Activated naive CD8-positive, alpha-beta T cell treated with anti-CD3 and anti-CD28 coated beads, Interleukin-2, amount 10 ng/mL, durations not matched to agents 7 days and 5 days (primary cell): ENCODE data around the gene MEF2C. TPM values are rescaled to one million over a fixed set of nuclear protein-coding genes. Genes with fewer than 3 reads are reported as not detected.

ENCODE experiments used
- ATAC-seq: fragments of 150-1000 bp; cut with Tn5 transposase; one replicate; pipeline ENCODE4 v1.10.0; 2021; ENCODE audit warnings: low read depth, moderate library complexity
- POLR2A ChIA-PET: fragments of 350-600 bp; sonication (Branson Sonifier 250); formaldehyde crosslinking; loops from one replicate; lab custom pipeline; 2021; ENCODE audit warnings: antibody characterized with exemption; lab: Charles Lee
- DNase-seq: peaks from one replicate; pipeline ENCODE4 v3.0.0; 2021
- H3K27ac Mint-ChIP-seq: one replicate; pipeline ENCODE4 v1.8.0; 2022; ENCODE audit warnings: mild to moderate bottlenecking, mixed read lengths
- H3K27me3 Mint-ChIP-seq: one replicate; pipeline ENCODE4 v1.8.0; 2022; ENCODE audit warnings: mild to moderate bottlenecking, moderate library complexity, mixed read lengths
- H3K36me3 Mint-ChIP-seq: one replicate; pipeline ENCODE4 v1.8.0; 2021; ENCODE audit warnings: mild to moderate bottlenecking, mixed read lengths
- H3K4me1 Mint-ChIP-seq: one replicate; pipeline ENCODE4 v1.8.0; 2021; ENCODE audit warnings: mixed read lengths
- H3K4me3 Mint-ChIP-seq: one replicate; pipeline ENCODE4 v1.8.0; 2022; ENCODE audit warnings: mild to moderate bottlenecking, moderate library complexity, mixed read lengths
- H3K9me3 Mint-ChIP-seq: one replicate; pipeline ENCODE4 v1.8.0; 2021; ENCODE audit warnings: mixed read lengths
- total RNA-seq, 2 experiments: library from RNA; stranded (reverse); gene quantifications; one replicate each; pipeline ENCODE4 v1.2.3, GENCODE V29; 2021

The MEF2C gene
- total RNA-seq, 2 experiments from 2014 or later = 0.60 to 0.86 TPM

DNA sequence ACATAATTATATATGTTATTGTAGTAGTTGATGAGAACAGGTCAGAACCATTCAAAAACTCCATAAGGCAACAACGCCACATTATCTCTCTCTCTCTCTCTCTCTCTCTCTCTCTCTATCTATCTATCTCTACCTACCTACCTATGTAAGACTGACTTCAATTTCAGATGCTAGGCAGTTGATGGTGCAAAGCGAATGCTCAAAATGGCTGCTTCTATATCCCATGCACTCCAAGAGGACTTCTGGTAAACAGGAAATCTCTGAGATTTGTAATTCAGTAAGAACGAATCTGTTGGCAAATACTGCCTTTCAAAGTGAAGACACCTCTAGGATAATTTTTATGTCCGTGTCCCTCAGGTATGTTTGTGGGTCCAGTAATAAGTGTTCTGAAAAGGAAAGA, 43.7 kb downstream of the MEF2C start:
- no peak overlapping the region for H3K4me3 Mint-ChIP-seq
- POLR2A ChIA-PET = no interaction called here
- H3K36me3 Mint-ChIP-seq = no peaks in the 10 kb centered on the region
- ATAC-seq (no peak), DNase-seq (no peak)
- no peak overlapping the region for H3K27ac Mint-ChIP-seq
- peaks cover 2% of the 10 kb centered on the region for H3K9me3 Mint-ChIP-seq
- H3K27me3 Mint-ChIP-seq = peaks cover 6% of the 10 kb centered on the region
- no peaks in the 10 kb centered on the region for H3K4me1 Mint-ChIP-seq

- Mint-ChIP-seq H3K27ac (no peak overlapping the region), H3K4me1 (peaks cover 3% of the 10 kb centered on the region), H3K27me3 (peaks cover 6% of the 10 kb centered on the region), H3K4me3 (no peak overlapping the region), H3K9me3 (peaks cover 2% of the 10 kb centered on the region), H3K36me3 (no peaks in the 10 kb centered on the region)
- DNase-seq (no peak), ATAC-seq (no peak)
- POLR2A ChIA-PET = no interaction called here
Measured at GRCh38 chr5:88838500-88838899, 44.5 kb downstream of the MEF2C start.

DNA sequence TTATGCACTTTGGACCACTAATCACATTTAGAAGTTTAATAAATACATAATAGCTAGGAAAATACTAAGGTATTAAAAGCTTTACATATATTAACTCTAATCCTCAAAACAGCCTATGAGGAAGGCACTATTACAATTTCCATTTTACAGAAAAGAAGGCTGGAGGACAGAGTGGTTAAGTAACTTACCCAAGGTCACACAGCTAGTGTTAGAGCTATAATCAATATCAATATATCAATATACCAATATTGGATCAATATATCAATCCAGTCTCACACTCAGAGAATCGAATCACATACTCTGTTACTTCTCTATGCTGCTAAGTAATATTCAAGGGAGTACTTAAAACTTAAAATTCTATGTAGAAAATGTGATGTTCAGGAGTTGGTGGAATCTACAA, 45.2 kb downstream of the MEF2C start:
- no peak overlapping the region for H3K4me3 Mint-ChIP-seq
- no peak for DNase-seq
- no peak overlapping the region for H3K27ac Mint-ChIP-seq
- POLR2A ChIA-PET = no interaction called here
- H3K27me3 Mint-ChIP-seq = peaks cover 6% of the 10 kb centered on the region
- H3K4me1 Mint-ChIP-seq = peaks cover 5% of the 10 kb centered on the region
- ATAC-seq = no peak
- H3K9me3 Mint-ChIP-seq = peaks cover 2% of the 10 kb centered on the region
- no peaks in the 10 kb centered on the region for H3K36me3 Mint-ChIP-seq

GRCh38 chr5:88837222-88837621, 45.8 kb downstream of the MEF2C start:
- DNase-seq = no peak
- Mint-ChIP-seq H3K9me3 (peaks cover 2% of the 10 kb centered on the region), H3K36me3 (no peaks in the 10 kb centered on the region), H3K4me3 (no peak overlapping the region), H3K4me1 (peaks cover 5% of the 10 kb centered on the region), H3K27me3 (peaks cover 6% of the 10 kb centered on the region), H3K27ac (no peak overlapping the region)
- no peak for ATAC-seq
- POLR2A ChIA-PET = no interaction called here

GRCh38 chr5:88836195-88836838, 46.7 kb downstream of the MEF2C start:
- H3K27me3 Mint-ChIP-seq = peaks cover 6% of the 10 kb centered on the region
- H3K4me1 Mint-ChIP-seq = peaks cover 5% of the 10 kb centered on the region
- ATAC-seq (no peak), DNase-seq (no peak)
- no peaks in the 10 kb centered on the region for H3K36me3 Mint-ChIP-seq
- POLR2A ChIA-PET = no interaction called here
- H3K27ac Mint-ChIP-seq = no peak overlapping the region
- no peak overlapping the region for H3K4me3 Mint-ChIP-seq
- H3K9me3 Mint-ChIP-seq = peaks cover 2% of the 10 kb centered on the region

- DNase-seq (no peak), ATAC-seq (no peak)
- Mint-ChIP-seq H3K4me1 (peaks cover 9% of the 10 kb centered on the region), H3K9me3 (peaks cover 2% of the 10 kb centered on the region), H3K27me3 (peaks cover 6% of the 10 kb centered on the region), H3K4me3 (no peak overlapping the region), H3K27ac (no peak overlapping the region), H3K36me3 (no peaks in the 10 kb centered on the region)
- POLR2A ChIA-PET = no interaction called here
Measured at GRCh38 chr5:88834499-88834898, 48.5 kb downstream of the MEF2C start.

GRCh38 chr5:88834131-88834462, 48.9 kb downstream of the MEF2C start:
- POLR2A ChIA-PET = no interaction called here
- Mint-ChIP-seq H3K27me3 (peaks cover 3% of the 10 kb centered on the region), H3K27ac (no peak overlapping the region), H3K4me3 (no peak overlapping the region), H3K36me3 (no peaks in the 10 kb centered on the region), H3K4me1 (peaks cover 13% of the 10 kb centered on the region), H3K9me3 (peaks cover 2% of the 10 kb centered on the region)
- no peak for DNase-seq
- no peak for ATAC-seq

GRCh38 chr5:88833371-88834130, 49.4 kb downstream of the MEF2C start:
- H3K4me1 Mint-ChIP-seq = peaks cover 15% of the 10 kb centered on the region
- peaks cover 2% of the 10 kb centered on the region for H3K27me3 Mint-ChIP-seq
- H3K9me3 Mint-ChIP-seq = peaks cover 2% of the 10 kb centered on the region
- ATAC-seq (peak; percentile 74), DNase-seq (no peak)
- H3K36me3 Mint-ChIP-seq = no peaks in the 10 kb centered on the region
- H3K27ac Mint-ChIP-seq = no peak overlapping the region
- no peak overlapping the region for H3K4me3 Mint-ChIP-seq
- POLR2A ChIA-PET = no interaction called here

- Mint-ChIP-seq H3K36me3 (no peaks in the 10 kb centered on the region), H3K27me3 (no peaks in the 10 kb centered on the region), H3K27ac (no peak overlapping the region), H3K9me3 (peaks cover 2% of the 10 kb centered on the region), H3K4me3 (no peak overlapping the region), H3K4me1 (peaks cover 26% of the 10 kb centered on the region)
- ATAC-seq = no peak
- no peak for DNase-seq
- POLR2A ChIA-PET = no interaction called here
Measured at GRCh38 chr5:88831816-88832215, 51.2 kb downstream of the MEF2C start.

- H3K27me3 Mint-ChIP-seq = no peaks in the 10 kb centered on the region
- H3K4me3 Mint-ChIP-seq = no peak overlapping the region
- DNase-seq = no peak
- POLR2A ChIA-PET = no interaction called here
- no peak for ATAC-seq
- no peaks in the 10 kb centered on the region for H3K9me3 Mint-ChIP-seq
- peaks cover 32% of the 10 kb centered on the region for H3K4me1 Mint-ChIP-seq
- no peaks in the 10 kb centered on the region for H3K36me3 Mint-ChIP-seq
- no peak overlapping the region for H3K27ac Mint-ChIP-seq
Measured at GRCh38 chr5:88830567-88830966, 52.4 kb downstream of the MEF2C start.

DNA sequence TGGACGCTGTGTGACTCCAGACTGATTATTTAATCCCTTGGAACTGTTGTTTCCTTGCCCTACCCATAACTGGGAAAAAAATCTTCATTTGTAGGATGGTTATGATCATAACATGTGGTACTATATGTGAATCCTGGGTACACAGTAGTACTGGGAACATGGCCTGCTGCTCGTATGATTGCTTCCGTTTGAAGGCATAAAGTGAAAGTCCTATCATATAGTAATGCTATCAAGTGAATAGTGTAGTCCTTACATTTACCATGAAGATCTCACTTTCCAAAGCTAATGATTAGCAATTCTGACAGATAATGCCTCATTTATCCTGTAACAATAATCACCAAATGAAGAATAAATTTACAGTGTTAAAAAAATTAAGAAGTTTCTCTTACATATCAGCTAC, 53.2 kb downstream of the MEF2C start:
- H3K4me3 Mint-ChIP-seq = no peak overlapping the region
- no peaks in the 10 kb centered on the region for H3K9me3 Mint-ChIP-seq
- H3K27ac Mint-ChIP-seq = no peak overlapping the region
- H3K27me3 Mint-ChIP-seq = no peaks in the 10 kb centered on the region
- DNase-seq (no peak), ATAC-seq (no peak)
- H3K36me3 Mint-ChIP-seq = no peaks in the 10 kb centered on the region
- H3K4me1 Mint-ChIP-seq = peaks cover 32% of the 10 kb centered on the region
- POLR2A ChIA-PET = no interaction called here

DNA sequence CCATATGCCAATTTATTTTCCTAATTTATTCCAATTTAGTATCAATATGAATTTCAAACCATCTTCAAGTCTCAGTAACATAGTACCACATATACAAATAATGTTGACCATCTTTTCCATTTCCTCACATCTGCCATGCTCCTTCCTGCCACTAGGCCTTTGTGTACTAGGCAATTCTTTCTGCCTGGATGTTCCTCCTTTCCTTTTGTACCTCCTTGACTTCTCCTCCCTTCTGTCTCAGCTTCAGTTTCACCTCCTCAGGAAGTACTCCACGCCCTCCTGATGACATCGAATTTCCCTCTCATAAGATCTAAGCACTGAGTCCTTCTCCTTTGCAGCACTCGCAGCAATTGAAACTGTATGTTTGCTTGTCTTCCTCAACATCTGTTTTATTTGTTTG, 53.9 kb downstream of the MEF2C start:
- H3K9me3 Mint-ChIP-seq = no peaks in the 10 kb centered on the region
- H3K27ac Mint-ChIP-seq = no peak overlapping the region
- no peak overlapping the region for H3K4me3 Mint-ChIP-seq
- no peaks in the 10 kb centered on the region for H3K36me3 Mint-ChIP-seq
- H3K27me3 Mint-ChIP-seq = no peaks in the 10 kb centered on the region
- no peak for DNase-seq
- POLR2A ChIA-PET = no interaction called here
- H3K4me1 Mint-ChIP-seq = peaks cover 32% of the 10 kb centered on the region
- ATAC-seq = no peak

- POLR2A ChIA-PET = no interaction called here
- Mint-ChIP-seq H3K4me3 (peak overlapping the region; percentile 14), H3K27ac (no peak overlapping the region), H3K4me1 (peaks cover 27% of the 10 kb centered on the region), H3K27me3 (peaks cover 2% of the 10 kb centered on the region), H3K9me3 (no peaks in the 10 kb centered on the region), H3K36me3 (no peaks in the 10 kb centered on the region)
- no peak for DNase-seq
- ATAC-seq = peak; percentile 22
Measured at GRCh38 chr5:88827997-88828396, 55.0 kb downstream of the MEF2C start.
